Tibial artery (tissue), 4 donors: ENCODE results near the gene NEK7.

Experiments
- DNase-seq, 2 donors: peaks; one replicate each; pipeline ENCODE4 v3.0.0-alpha.2; 2019
- H3K27ac ChIP-seq, 2 donors: fragments of 200-600 bp; sonication (generic) in 1 of 2; 1 replicate in 1 of 2; 2 replicates in 1 of 2; pipeline ENCODE4 v1.5.1; 2018 to 2019; ENCODE audit warnings: mild to moderate bottlenecking in 1 of 2
- H3K27me3 ChIP-seq, 2 donors: fragments of 200-600 bp; sonication (generic) in 1 of 2; one replicate each; pipeline versions ENCODE4 v1.5.1 to v1.6.0; 2016 to 2019
- H3K36me3 ChIP-seq, 3 donors: fragments of 200-600 bp; sonication (generic) in 2 of 3; one replicate each; pipeline ENCODE4 v1.5.1; 2016 to 2019; ENCODE audit warnings: mild to moderate bottlenecking in 2 of 3
- H3K4me1 ChIP-seq, 4 donors: fragments of 200-600 bp; sonication (generic) in 2 of 4; 1 replicate in 3 of 4; 2 replicates in 1 of 4; pipeline ENCODE4 v1.5.1; 2016 to 2019
- H3K4me3 ChIP-seq, 2 donors: fragments of 200-600 bp; sonication (generic) in 1 of 2; 1 replicate in 1 of 2; 2 replicates in 1 of 2; pipeline ENCODE4 v1.5.1; 2018 to 2019; ENCODE audit warnings: mild to moderate bottlenecking in 2 of 2
- H3K9me3 ChIP-seq, 3 donors: fragments of 200-600 bp; sonication (generic) in 1 of 3; one replicate each; pipeline ENCODE4 v1.5.1; 2016 to 2019
- CTCF ChIP-seq, 2 experiments: fragments of 200-600 bp in 1 of 2; fragments of 450-650 bp in 1 of 2; IDR thresholded peaks; one replicate each; pipeline ENCODE4 v1.5.1; 2017 to 2019; ENCODE audit warnings: antibody characterized with exemption in 2 of 2, mild to moderate bottlenecking in 1 of 2, moderate library complexity in 1 of 2
- intact Hi-C: fragments of 100-400 bp; cut with DNase I; formaldehyde crosslinking; loops from one replicate; pipeline ENCODE4 v1.15.0; 2023; ENCODE audit warnings: low total_unique reads

The NEK7 gene

DNA sequence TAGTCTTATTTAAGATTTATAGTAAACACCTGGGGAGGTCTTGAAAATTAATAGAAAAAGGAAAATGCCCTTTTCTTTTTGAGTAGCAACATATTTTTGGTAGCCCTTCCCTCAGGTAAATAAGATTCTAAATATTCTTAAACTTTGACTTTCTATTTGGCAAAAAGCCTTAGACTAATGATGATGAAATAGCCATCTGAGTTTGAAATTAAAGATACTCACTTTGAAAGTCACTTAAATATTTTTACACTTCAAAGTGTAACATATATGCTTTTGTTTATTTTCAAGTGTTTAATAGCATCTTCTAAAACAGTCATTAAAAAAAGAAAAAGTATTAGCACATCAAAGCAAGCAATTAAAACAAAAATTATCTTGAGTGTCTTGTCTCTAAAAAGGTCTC, 135.1 kb downstream of the NEK7 start:
- DNase-seq, result no peak
- Histone ChIP-seq H3K4me3 (no peak overlapping the region), H3K27ac (no peak overlapping the region), H3K36me3 (peaks cover 0 to 5% (median 0%) of the 10 kb centered on the region in 3 donors), H3K4me1 (peaks cover 0 to 29% (median 0%) of the 10 kb centered on the region in 4 donors), H3K27me3 (no peaks in the 10 kb centered on the region), H3K9me3 (no peaks in the 10 kb centered on the region)
- TF ChIP-seq CTCF (IDR thresholded peaks at IDR 0.05), result no peak
- intact Hi-C loops, result no loop called here

DNA sequence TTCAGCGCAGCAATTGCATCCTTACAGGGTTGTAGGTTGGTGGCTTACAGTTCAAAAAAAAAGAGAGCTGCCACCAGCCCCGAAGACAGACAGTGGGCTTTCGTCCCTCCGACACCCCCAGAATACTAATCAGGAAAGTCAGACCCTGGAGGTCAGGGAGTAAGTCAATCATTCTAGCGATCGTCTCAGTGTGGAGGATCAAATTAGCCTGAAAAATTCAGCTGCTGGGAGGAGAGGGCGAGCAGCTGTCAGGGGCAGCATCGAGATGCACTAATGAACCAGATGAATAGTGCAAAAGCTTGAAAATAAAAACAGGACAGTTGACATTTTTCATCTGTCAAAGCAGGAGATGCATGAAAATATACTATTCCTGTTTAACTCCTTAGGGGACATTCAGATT, 138.4 kb downstream of the NEK7 start:
- peaks cover 0 to 5% (median 0%) of the 10 kb centered on the region in 3 donors for H3K36me3 ChIP-seq
- no peak overlapping the region for H3K27ac ChIP-seq
- no peaks in the 10 kb centered on the region for H3K9me3 ChIP-seq
- no peak for DNase-seq
- no peak for TF ChIP-seq CTCF (IDR thresholded peaks at IDR 0.05)
- intact Hi-C loops, result no loop called here
- no peaks in the 10 kb centered on the region for H3K27me3 ChIP-seq
- no peak overlapping the region for H3K4me3 ChIP-seq
- peaks cover 0 to 7% (median 0%) of the 10 kb centered on the region in 4 donors for H3K4me1 ChIP-seq

DNA sequence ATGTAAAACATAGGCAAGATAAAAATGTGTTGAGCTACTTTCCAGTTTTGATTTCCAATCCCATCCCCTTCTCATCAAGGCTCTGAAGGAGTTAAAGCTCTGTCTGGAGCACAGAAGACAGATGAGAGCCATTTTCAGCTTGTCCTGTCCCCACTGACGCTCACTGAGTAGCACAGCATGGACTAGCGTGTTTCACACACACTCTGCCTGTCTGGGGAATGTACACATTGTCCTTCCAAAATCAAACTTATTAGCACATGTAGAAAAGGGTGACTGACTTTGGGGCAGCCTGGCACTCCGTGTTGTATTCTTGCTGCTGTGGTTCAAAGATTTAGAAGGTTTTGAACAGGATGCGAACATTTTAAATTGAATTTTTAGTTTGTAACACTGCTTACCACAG, 139.2 kb downstream of the NEK7 start:
- intact Hi-C loops, result no loop called here
- DNase-seq, result no peak
- Histone ChIP-seq H3K4me3 (no peak overlapping the region), H3K27ac (no peak overlapping the region), H3K9me3 (no peaks in the 10 kb centered on the region), H3K4me1 (peaks cover 0 to 4% (median 0%) of the 10 kb centered on the region in 4 donors), H3K27me3 (no peaks in the 10 kb centered on the region), H3K36me3 (peaks cover 0 to 6% (median 0%) of the 10 kb centered on the region in 3 donors)
- no peak for TF ChIP-seq CTCF (IDR thresholded peaks at IDR 0.05)

DNA sequence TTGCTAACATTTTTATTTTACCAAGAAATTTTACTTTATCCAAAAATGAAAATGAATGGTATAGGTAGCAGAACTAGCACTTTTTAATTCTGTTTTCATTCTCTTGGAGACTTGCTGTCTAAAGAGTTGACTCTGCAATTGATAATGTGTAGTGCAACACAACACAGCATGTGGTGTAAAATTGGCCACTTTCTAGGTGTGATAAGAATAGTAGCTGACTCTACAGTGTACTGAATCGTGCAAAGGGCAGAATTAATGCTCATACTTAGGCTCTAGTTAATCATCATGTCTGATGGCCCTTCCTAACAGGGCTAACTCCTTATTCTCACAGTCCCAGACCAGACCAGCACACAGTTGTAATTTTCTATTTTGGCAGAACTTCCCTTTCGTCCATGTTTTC, 140.5 kb downstream of the NEK7 start:
- intact Hi-C loops, result no loop called here
- Histone ChIP-seq H3K4me3 (no peak overlapping the region), H3K27ac (no peak overlapping the region), H3K36me3 (peaks cover 0 to 10% (median 0%) of the 10 kb centered on the region in 3 donors), H3K4me1 (no peaks in the 10 kb centered on the region), H3K9me3 (no peaks in the 10 kb centered on the region), H3K27me3 (no peaks in the 10 kb centered on the region)
- no peak for DNase-seq
- no peak for TF ChIP-seq CTCF (IDR thresholded peaks at IDR 0.05)

DNA sequence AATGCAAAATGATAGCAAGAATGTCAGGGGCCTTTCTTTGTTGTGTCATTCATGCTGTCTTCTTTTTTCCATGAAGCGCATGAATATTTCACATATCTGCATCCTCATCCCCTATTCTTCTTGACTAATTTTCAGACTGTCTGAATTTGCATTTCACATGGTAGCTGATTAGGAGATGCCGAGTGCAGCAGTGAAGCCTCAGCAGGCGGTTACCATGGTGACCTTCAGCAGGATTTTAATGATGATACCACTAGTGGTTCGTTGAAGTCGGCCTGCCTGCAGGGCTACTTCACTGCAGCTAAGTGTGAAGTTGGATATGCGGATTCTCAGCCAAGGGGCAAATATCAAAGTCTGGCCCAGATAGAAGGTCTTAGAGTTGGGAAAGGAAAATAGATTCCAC, 141.8 kb downstream of the NEK7 start:
- H3K9me3 ChIP-seq, result no peaks in the 10 kb centered on the region
- no peak for DNase-seq
- H3K4me1 ChIP-seq, result no peaks in the 10 kb centered on the region
- H3K27me3 ChIP-seq, result no peaks in the 10 kb centered on the region
- H3K36me3 ChIP-seq, result peaks cover 0 to 4% (median 0%) of the 10 kb centered on the region in 3 donors
- no peak for TF ChIP-seq CTCF (IDR thresholded peaks at IDR 0.05)
- intact Hi-C loops, result no loop called here
- no peak overlapping the region for H3K4me3 ChIP-seq
- H3K27ac ChIP-seq, result no peak overlapping the region

DNA sequence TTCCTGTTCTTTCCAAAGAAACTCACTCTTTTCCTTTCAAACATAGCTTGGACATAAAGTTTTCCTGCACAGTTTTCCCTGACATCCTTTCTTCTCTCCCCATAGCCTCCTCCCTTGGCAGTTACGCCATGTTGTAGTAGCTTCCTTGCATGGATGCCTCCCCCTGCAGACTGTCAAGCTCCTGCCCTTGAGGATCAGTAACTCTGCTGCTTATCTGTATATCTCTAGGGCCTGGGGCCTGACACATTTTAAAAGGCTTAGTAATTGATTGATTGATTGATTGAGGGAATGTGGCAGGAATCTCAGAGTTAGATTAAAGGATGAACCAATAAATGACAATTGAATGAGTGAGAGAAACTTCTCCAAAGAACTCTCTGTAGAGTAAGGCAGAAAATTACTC, 143.7 kb downstream of the NEK7 start:
- H3K27ac ChIP-seq, result no peak overlapping the region
- no peak for TF ChIP-seq CTCF (IDR thresholded peaks at IDR 0.05)
- H3K4me1 ChIP-seq, result no peaks in the 10 kb centered on the region
- no peaks in the 10 kb centered on the region for H3K27me3 ChIP-seq
- intact Hi-C loops, result no loop called here
- no peak overlapping the region for H3K4me3 ChIP-seq
- peaks cover 0 to 4% (median 0%) of the 10 kb centered on the region in 3 donors for H3K36me3 ChIP-seq
- H3K9me3 ChIP-seq, result no peaks in the 10 kb centered on the region
- no peak for DNase-seq
